ENCODE measurements around the gene SCAP. TPM values are rescaled to one million over a fixed set of nuclear protein-coding genes. Genes with fewer than 3 reads are reported as not detected.

SCAP gene
- 17.3 and 30.2 TPM in 2 replicates for polyA plus RNA-seq (2011; rRNA removed)
- 53.3 and 61.8 TPM in 2 replicates for polyA minus RNA-seq (2011; rRNA and poly(A)+ RNA removed)

- Histone ChIP-seq H3K27me3 (ENCODE audit: control insufficient read depth, insufficient read depth, low read length) (no peaks in the 10 kb centered on the region), H3K4me3 (ENCODE audit: low read depth, low read length) (peak within 1 kb of the TSS; percentile 68), H3K36me3 (ENCODE audit: control insufficient read depth, insufficient read depth, low read length) (no peaks in the 10 kb centered on the region)
- no peak for DNase-seq (ENCODE audit: low read depth)
- TF ChIP-seq, protein P1, sequence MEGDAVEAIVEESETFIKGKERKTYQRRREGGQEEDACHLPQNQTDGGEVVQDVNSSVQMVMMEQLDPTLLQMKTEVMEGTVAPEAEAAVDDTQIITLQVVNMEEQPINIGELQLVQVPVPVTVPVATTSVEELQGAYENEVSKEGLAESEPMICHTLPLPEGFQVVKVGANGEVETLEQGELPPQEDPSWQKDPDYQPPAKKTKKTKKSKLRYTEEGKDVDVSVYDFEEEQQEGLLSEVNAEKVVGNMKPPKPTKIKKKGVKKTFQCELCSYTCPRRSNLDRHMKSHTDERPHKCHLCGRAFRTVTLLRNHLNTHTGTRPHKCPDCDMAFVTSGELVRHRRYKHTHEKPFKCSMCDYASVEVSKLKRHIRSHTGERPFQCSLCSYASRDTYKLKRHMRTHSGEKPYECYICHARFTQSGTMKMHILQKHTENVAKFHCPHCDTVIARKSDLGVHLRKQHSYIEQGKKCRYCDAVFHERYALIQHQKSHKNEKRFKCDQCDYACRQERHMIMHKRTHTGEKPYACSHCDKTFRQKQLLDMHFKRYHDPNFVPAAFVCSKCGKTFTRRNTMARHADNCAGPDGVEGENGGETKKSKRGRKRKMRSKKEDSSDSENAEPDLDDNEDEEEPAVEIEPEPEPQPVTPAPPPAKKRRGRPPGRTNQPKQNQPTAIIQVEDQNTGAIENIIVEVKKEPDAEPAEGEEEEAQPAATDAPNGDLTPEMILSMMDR (IDR thresholded peaks at IDR 0.05; ENCODE audit: insufficient read depth, low read depth, low read length) = peak; percentile 92
- ChIA-PET CTCF (interaction anchor here (0.6 to 3.1 kb wide), 23 partner anchors 9 to 226 kb away, joined by 3 to 71 read pairs (median 4); no protein-coding TSS in a partner anchor), POLR2A (no interaction called here)
Measured at GRCh38 chr3:47475570-47476329, at the start of gene SCAP. Gene SCAP (minus strand): TSS chr3:47475941. CDS start chr3:47442993, 32,948 bp downstream.

DNA sequence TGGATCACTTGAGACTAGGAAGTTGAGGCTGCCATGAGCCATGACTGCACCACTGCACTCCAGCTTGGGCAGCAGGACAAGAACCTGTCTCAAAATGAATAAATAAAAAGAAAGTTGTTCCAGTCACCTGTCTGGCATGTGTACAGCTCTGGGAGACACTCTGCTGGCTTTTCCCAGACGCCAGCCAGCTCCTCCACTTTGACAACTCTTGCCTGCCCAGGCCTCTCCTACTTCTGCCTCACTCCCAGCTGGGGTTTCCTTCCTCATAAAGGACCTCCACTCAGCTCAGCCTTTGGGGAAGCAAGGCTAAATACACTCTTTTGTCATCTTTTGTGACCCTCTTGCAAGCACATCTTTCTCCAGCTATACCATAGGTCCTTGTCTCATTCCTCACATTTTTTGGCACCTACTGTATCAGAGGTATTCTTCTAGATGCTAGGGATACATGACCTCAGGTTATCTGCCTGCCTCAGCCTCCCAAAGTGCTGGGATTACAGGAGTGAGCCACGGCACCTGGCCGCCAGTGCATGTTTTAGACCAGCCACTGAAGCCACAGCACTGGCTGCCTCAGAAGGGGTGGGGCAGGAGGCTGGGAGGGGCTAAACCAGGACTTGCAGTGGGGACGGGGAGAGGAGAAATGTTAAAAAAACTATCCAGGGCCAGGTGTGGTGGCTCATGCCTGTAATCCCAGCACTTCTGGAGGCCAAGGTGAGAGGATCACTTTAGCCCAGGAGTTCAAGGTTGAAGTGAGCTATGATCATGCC, 47.8 kb upstream of the SCAP start:
- TF ChIP-seq, protein P1 (IDR thresholded peaks at IDR 0.05; ENCODE audit: insufficient read depth, low read depth, low read length) = no peak
- Histone ChIP-seq H3K4me3 (ENCODE audit: low read depth, low read length) (no peak overlapping the region), H3K27me3 (ENCODE audit: control insufficient read depth, insufficient read depth, low read length) (no peaks in the 10 kb centered on the region), H3K36me3 (ENCODE audit: control insufficient read depth, insufficient read depth, low read length) (no peaks in the 10 kb centered on the region)
- CTCF ChIA-PET = interaction anchor here (0.9 to 3.9 kb wide), 11 partner anchors 8 to 635 kb away, joined by 3 to 62 read pairs (median 4); partner anchors contain the start of gene DHX30
- no peak for DNase-seq (ENCODE audit: low read depth)
- POLR2A ChIA-PET = no interaction called here

DNA sequence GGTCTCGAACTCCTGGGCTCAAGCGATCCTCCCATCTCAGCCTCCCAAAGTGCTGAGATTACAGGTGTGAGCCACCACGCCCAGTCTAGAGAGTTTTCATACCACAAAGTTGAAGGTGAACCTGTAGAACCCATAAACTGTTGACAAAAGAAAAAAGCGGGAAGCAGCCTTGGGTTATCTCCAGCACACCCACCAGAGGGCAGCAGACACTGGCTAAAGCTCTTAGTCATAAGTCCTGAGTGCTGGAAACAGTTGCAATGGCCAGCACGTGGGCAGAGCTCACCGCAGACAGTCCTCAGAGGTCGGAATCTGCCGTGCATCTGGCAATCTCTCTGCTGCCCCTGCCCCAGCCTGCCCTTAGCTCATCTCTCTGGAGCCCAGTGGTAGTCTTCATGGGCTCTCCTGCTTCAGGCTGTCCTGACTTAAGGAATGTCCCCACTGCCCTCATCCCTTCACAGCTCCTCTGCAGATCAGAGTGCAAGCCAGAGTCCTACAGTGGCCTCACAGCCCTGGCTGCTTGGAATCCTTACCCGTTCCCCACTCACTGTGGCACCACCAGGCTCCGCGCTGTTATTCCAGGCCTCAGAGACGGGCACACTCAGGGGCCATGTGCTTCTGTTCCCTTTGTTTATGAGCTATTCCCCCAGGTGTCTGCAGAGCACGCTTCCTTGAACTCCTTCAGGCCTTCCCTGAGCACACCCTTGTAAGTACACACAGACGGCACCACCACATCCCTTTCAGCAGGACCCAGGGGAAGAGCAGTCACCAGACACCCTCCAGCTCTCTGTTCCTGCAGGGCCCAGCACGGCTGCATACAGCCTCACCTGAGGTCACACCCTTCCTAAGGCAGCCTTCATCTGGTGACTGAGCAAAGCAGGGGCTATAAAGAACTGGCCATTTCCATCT, 46.6 kb upstream of the SCAP start:
- no peak overlapping the region for H3K4me3 ChIP-seq (ENCODE audit: low read depth, low read length)
- POLR2A ChIA-PET = interaction anchor here (0.5 kb wide), 2 partner anchors 55 to 256 kb away, joined by 3 to 6 read pairs; no protein-coding TSS in a partner anchor
- CTCF ChIA-PET = interaction anchor here (0.6 to 3.9 kb wide), 29 partner anchors 9 to 636 kb away, joined by 3 to 62 read pairs (median 3); partner anchors contain the start of genes DHX30, ELP6 and SMARCC1
- no peaks in the 10 kb centered on the region for H3K36me3 ChIP-seq (ENCODE audit: control insufficient read depth, insufficient read depth, low read length)
- H3K27me3 ChIP-seq (ENCODE audit: control insufficient read depth, insufficient read depth, low read length) = no peaks in the 10 kb centered on the region
- TF ChIP-seq, protein P1 (IDR thresholded peaks at IDR 0.05; ENCODE audit: insufficient read depth, low read depth, low read length) = peak; percentile 84
- peak; percentile 41 for DNase-seq (ENCODE audit: low read depth)

GRCh38 chr3:47520756-47521155, 45.0 kb upstream of the SCAP start:
- ChIA-PET CTCF (interaction anchor here (0.7 to 3.9 kb wide), 9 partner anchors 12 to 638 kb away, joined by 3 to 62 read pairs (median 10); partner anchors contain the start of genes SCAP and SMARCC1), POLR2A (no interaction called here)
- DNase-seq (ENCODE audit: low read depth) = no peak
- Histone ChIP-seq H3K27me3 (ENCODE audit: control insufficient read depth, insufficient read depth, low read length) (no peaks in the 10 kb centered on the region), H3K36me3 (ENCODE audit: control insufficient read depth, insufficient read depth, low read length) (no peaks in the 10 kb centered on the region), H3K4me3 (ENCODE audit: low read depth, low read length) (no peak overlapping the region)
- TF ChIP-seq, protein P1 (IDR thresholded peaks at IDR 0.05; ENCODE audit: insufficient read depth, low read depth, low read length) = no peak
